OCI-LY3 (cell line): Measurements from ENCODE around the gene MISP.

Source experiments
- CTCF ChIP-seq: fragments of 200-600, 300-600 bp; sonication (generic); IDR thresholded peaks from 2 replicates; pipeline ENCODE4 v1.5.1; 2014; ENCODE audit warnings: antibody characterized with exemption, low read length, low read depth
- EZH2phosphoT487 ChIP-seq: fragments of 200-600 bp; shearing (Covaris generic); IDR thresholded peaks from 2 replicates; pipeline ENCODE4 v1.6.1; 2018; ENCODE audit warnings: antibody characterized with exemption, mixed run types, low read depth

GRCh38 chr19:722553-723101, 28.3 kb upstream of the MISP start:
- TF ChIP-seq CTCF (no peak), EZH2phosphoT487 (no peak)
